Heart right ventricle (tissue), 16 donors: Measurements from ENCODE around the gene APLF. TPM values are rescaled to one million over a fixed set of nuclear protein-coding genes. Genes with fewer than 3 reads are reported as not detected.

Experiments used
- ATAC-seq, 8 donors: fragments of 200-7000 bp; cut with Tn5 transposase; one replicate each; pipeline ENCODE4 v1.9.1; 2020; ENCODE audit warnings: mild to moderate bottlenecking in 8 of 8, moderate library complexity in 8 of 8, moderate number of reproducible peaks in 1 of 8
- DNase-seq, 2 donors: peaks; one replicate each; pipeline ENCODE4 v3.0.0-alpha.2; 2020
- H3K27ac ChIP-seq, 10 donors: fragments of 200-600 bp; sonication (generic) in 2 of 10; one replicate each; pipeline versions ENCODE4 v1.5.0 to v1.8.0; 2020 to 2022; ENCODE audit warnings: mild to moderate bottlenecking in 3 of 10
- H3K27me3 ChIP-seq, 7 donors: fragments of 200-600 bp; one replicate each; pipeline ENCODE4 v1.8.0; 2021 to 2022; ENCODE audit warnings: mild to moderate bottlenecking in 2 of 7
- H3K36me3 ChIP-seq, 9 donors: fragments of 200-600 bp; sonication (generic) in 1 of 9; one replicate each; pipeline versions ENCODE4 v1.5.0 to v1.8.0; 2020 to 2022; ENCODE audit warnings: mild to moderate bottlenecking in 2 of 9
- H3K4me1 ChIP-seq, 9 donors: fragments of 200-600 bp; sonication (generic) in 1 of 9; one replicate each; pipeline versions ENCODE4 v1.5.0 to v1.8.0; 2020 to 2022; ENCODE audit warnings: mild to moderate bottlenecking in 4 of 9
- H3K4me3 ChIP-seq, 10 donors: fragments of 200-600 bp; sonication (generic) in 2 of 10; one replicate each; pipeline versions ENCODE4 v1.5.0 to v1.8.0; 2020 to 2022; ENCODE audit warnings: mild to moderate bottlenecking in 7 of 10, moderate library complexity in 2 of 10
- H3K9me3 ChIP-seq, 11 donors: fragments of 200-600 bp in 10 of 11; sonication (generic) in 2 of 11; one replicate each; pipeline versions ENCODE4 v1.5.0 to v1.8.0; 2013 to 2022; ENCODE audit warnings: mild to moderate bottlenecking in 2 of 11, control low read depth in 1 of 11, moderate library complexity in 1 of 11
- CTCF ChIP-seq, 9 donors: fragments of 200-600 bp; sonication (generic) in 2 of 9; IDR thresholded peaks; one replicate each; pipeline versions ENCODE4 v1.5.0 to v1.8.0; 2021 to 2022; ENCODE audit warnings: antibody characterized with exemption in 9 of 9, mild to moderate bottlenecking in 5 of 9, moderate library complexity in 1 of 9
- WGBS, 2 donors: extraction: QIAGEN DNeasy Blood & Tissue Kit; methylation state at CpG; one replicate each; pipeline ENCODE4 v1.1.7; 2013; ENCODE audit warnings: inconsistent platforms in 1 of 2; 5-methylcytosine and 5-hydroxymethylcytosine counted together
- intact Hi-C, 10 donors: fragments of 100-400 bp; cut with DNase I; formaldehyde crosslinking; loops; one replicate each; pipeline versions ENCODE4 v1.11.1 to v1.14.2; 2022
- polyA plus RNA-seq, 2 donors: library from polyadenylated mRNA; stranded (reverse); fragments of 200-250 nt; gene quantifications; one replicate each; pipeline ENCODE4 v1.2.3, GENCODE V29; 2013
- total RNA-seq, 10 donors: library from RNA; stranded (reverse); fragmentation: NEBNext Ultra II Directional in 3 of 10; extraction: Animal tissue kit (Norgen Biotek cat#: 25700) in 3 of 10; gene quantifications; one replicate each; pipeline versions ENCODE4 v1.2.1 to v1.2.4, GENCODE V29; 2021 to 2023
- donor health status: Arrhythmogenic right ventricular cardiomyopathy.
- donor health status: ischemic (EF 13 %, LVEDD 7.1; RV severe dilation, severe dysfunction).
- donor health status: healthy with polysubstance abuse.
- donor health status: DM: no; HTN: yes; CAD: no.
- donor health status: DM: no; HTN: no; CAD: no.
- donor health status: ischemic (EF 25% LVEDD 6.9; RV normal size, moderate dysfunction).
- donor health status: ischemic (EF 25% LVEDD 5.7; RV mildly dilated, moderate dysfunction).
- donor health status: healthy.
- donor health status: DM: yes; HTN: yes; CAD: no.
- donor health status: Ischemic cardiomyopathy.
- donor health status: ischemic (EF 35%, LVEDD 5.7; RV mildly dilated, moderate dysfunction).
- donor health status: nonischemic (EF 11% LVEDD 7.7; RV severe dilation, severe dysfunction).
- donor health status: DM: yes; HTN: yes; CAD: no.
- donor health status: PGD.
- donor health status: ischemic (EF 29% LVEDD 5.4; RV normal size, mild dysfunction).
- donor health status: nonischemic (EF 23%, LVEDD 6.1; RV moderate dilation, normal function).

APLF gene
- total and polyA plus RNA-seq, 12 donors = 0.38 to 6.5 (median 4.9) TPM

GRCh38 chr2:68475110-68475509 lies 7.7 kb downstream of the APLF start:
- H3K27me3 ChIP-seq = no peaks in the 10 kb centered on the region
- no peaks in the 10 kb centered on the region for H3K4me1 ChIP-seq
- no peak overlapping the region for H3K27ac ChIP-seq
- peaks cover 0 to 6% (median 0%) of the 10 kb centered on the region in 9 donors for H3K36me3 ChIP-seq
- no peaks in the 10 kb centered on the region for H3K9me3 ChIP-seq
- ATAC-seq (no peak), DNase-seq (no peak)
- intact Hi-C loops = no loop called here
- no peak for TF ChIP-seq CTCF (IDR thresholded peaks at IDR 0.05)
- no peak overlapping the region for H3K4me3 ChIP-seq

GRCh38 chr2:68475576-68475975 lies 8.2 kb downstream of the APLF start:
- TF ChIP-seq CTCF (IDR thresholded peaks at IDR 0.05) = no peak
- Histone ChIP-seq H3K36me3 (peaks cover 0 to 6% (median 0%) of the 10 kb centered on the region in 9 donors), H3K4me3 (no peak overlapping the region), H3K4me1 (no peaks in the 10 kb centered on the region), H3K27me3 (no peaks in the 10 kb centered on the region), H3K9me3 (no peaks in the 10 kb centered on the region), H3K27ac (no peak overlapping the region)
- ATAC-seq (no peak), DNase-seq (no peak)
- WGBS, 2 donors = 70 to 77% methylated on average over 2 of the region's 2 CpGs
- intact Hi-C loops = no loop called here

GRCh38 chr2:68476454-68476853 lies 9.1 kb downstream of the APLF start:
- Histone ChIP-seq H3K27me3 (no peaks in the 10 kb centered on the region), H3K4me3 (no peak overlapping the region), H3K36me3 (peaks cover 0 to 6% (median 0%) of the 10 kb centered on the region in 9 donors), H3K9me3 (no peaks in the 10 kb centered on the region), H3K27ac (no peak overlapping the region), H3K4me1 (no peaks in the 10 kb centered on the region)
- intact Hi-C loops = no loop called here
- DNase-seq = no peak
- ATAC-seq = no peak
- TF ChIP-seq CTCF (IDR thresholded peaks at IDR 0.05) = no peak
- 91 to 97% methylated on average over 1 of the region's 1 CpG for WGBS, 2 donors

GRCh38 chr2:68478688-68479087 lies 11.3 kb downstream of the APLF start:
- Histone ChIP-seq H3K36me3 (peaks cover 0 to 6% (median 0%) of the 10 kb centered on the region in 9 donors), H3K27me3 (no peaks in the 10 kb centered on the region), H3K27ac (no peak overlapping the region), H3K4me3 (no peak overlapping the region), H3K9me3 (peaks cover 0 to 4% (median 0%) of the 10 kb centered on the region in 11 donors), H3K4me1 (no peaks in the 10 kb centered on the region)
- intact Hi-C loops = no loop called here
- whole genome bisulfite sequencing, 2 donors = 75 to 80% methylated on average over 1 of the region's 1 CpG
- DNase-seq (no peak), ATAC-seq (no peak)
- no peak for TF ChIP-seq CTCF (IDR thresholded peaks at IDR 0.05)
